Ishikawa (cell line): ENCODE measurements around the gene NUDT13.

Experiments
- CREB1 ChIP-seq: IDR thresholded peaks from 2 replicates; pipeline ENCODE4 v1.6.1; 2012; ENCODE audit warnings: low read depth
- EGR1 ChIP-seq: IDR thresholded peaks from 2 replicates; pipeline ENCODE4 v1.6.1; 2012
- EP300 ChIP-seq: IDR thresholded peaks from 2 replicates; pipeline ENCODE4 v1.6.1; 2012; ENCODE audit warnings: borderline replicate concordance
- FOXM1 ChIP-seq: IDR thresholded peaks from 2 replicates; pipeline ENCODE4 v1.6.1; 2012; ENCODE audit warnings: low read depth, borderline replicate concordance
- MAX ChIP-seq: IDR thresholded peaks from 2 replicates; pipeline ENCODE4 v1.6.1; 2012
- NFIC ChIP-seq: IDR thresholded peaks from 2 replicates; pipeline ENCODE4 v1.6.1; 2012
- RAD21 ChIP-seq: IDR thresholded peaks from 2 replicates; pipeline ENCODE4 v1.6.1; 2012; ENCODE audit warnings: low read depth
- REST ChIP-seq: IDR thresholded peaks from 2 replicates; pipeline ENCODE4 v1.6.1; 2012; ENCODE audit warnings: low read depth, mild to moderate bottlenecking
- TAF1 ChIP-seq: IDR thresholded peaks from 2 replicates; pipeline ENCODE4 v1.6.1; 2012; ENCODE audit warnings: low read depth, mild to moderate bottlenecking
- TCF12 ChIP-seq: IDR thresholded peaks from 2 replicates; pipeline ENCODE4 v1.6.1; 2012; ENCODE audit warnings: low read depth
- TEAD4 ChIP-seq: IDR thresholded peaks from 2 replicates; pipeline ENCODE4 v1.6.1; 2012
- USF1 ChIP-seq: IDR thresholded peaks from 2 replicates; pipeline ENCODE4 v1.6.1; 2012
- YY1 ChIP-seq: IDR thresholded peaks from 2 replicates; pipeline ENCODE4 v1.6.1; 2012; ENCODE audit warnings: low read depth
- ZBTB7A ChIP-seq: IDR thresholded peaks from 2 replicates; pipeline ENCODE4 v1.6.1; 2012; ENCODE audit warnings: low read depth

Gene NUDT13

GRCh38 chr10:73094986-73095480 is 15.2 kb upstream of the NUDT13 start:
- TF ChIP-seq TAF1 (no peak), RAD21 (no peak), NFIC (no peak), EGR1 (no peak), FOXM1 (no peak), MAX (no peak), USF1 (no peak)

GRCh38 chr10:73095481-73096021 is 14.7 kb upstream of the NUDT13 start:
- TF ChIP-seq TEAD4 (peak; percentile 69), NFIC (no peak)

GRCh38 chr10:73096041-73096448 is 14.2 kb upstream of the NUDT13 start:
- no peak; the same call in 1 of the 2 replicates for TF ChIP-seq ZBTB7A
- no peak for TF ChIP-seq USF1
- no peak for TF ChIP-seq CREB1
- TF ChIP-seq MAX = no peak
- TF ChIP-seq EP300 = no peak
- no peak for TF ChIP-seq REST

- TF ChIP-seq TAF1 = peak; percentile 91
- TF ChIP-seq YY1 = peak; percentile 50; the same call in 1 of the 2 replicates
- no peak for TF ChIP-seq FOXM1
- 0 out of 2 replicates have a peak, but pooled peaks have one; percentile 1 for TF ChIP-seq TEAD4
- TF ChIP-seq RAD21 = peak; percentile 49; the same call in 1 of the 2 replicates
- no peak; the same call in 1 of the 2 replicates for TF ChIP-seq ZBTB7A
- TF ChIP-seq MAX = peak; percentile 92
- 0 out of 2 replicates have a peak, but pooled peaks have one; percentile 34 for TF ChIP-seq CREB1
- peak; percentile 57; the same call in 1 of the 2 replicates for TF ChIP-seq TCF12
- 0 out of 2 replicates have a peak, but pooled peaks have one; percentile 7 for TF ChIP-seq NFIC
- no peak; the same call in 1 of the 2 replicates for TF ChIP-seq USF1
Measured at GRCh38 chr10:73096449-73097304, 13.6 kb upstream of the NUDT13 start, which contains the start of gene P4HA1. TSS of gene P4HA1 (minus strand) at chr10:73096866. CDS start at chr10:73074883, 21,983 bp downstream.

GRCh38 chr10:73097305-73097670 is 13.0 kb upstream of the NUDT13 start:
- TF ChIP-seq EP300 (no peak), YY1 (no peak)

- TF ChIP-seq TEAD4 = no peak
- TF ChIP-seq TAF1 = no peak
- TF ChIP-seq FOXM1 = no peak
- TF ChIP-seq USF1 = no peak
- no peak for TF ChIP-seq MAX
- TF ChIP-seq YY1 = no peak
- no peak for TF ChIP-seq ZBTB7A
- no peak for TF ChIP-seq REST
- TF ChIP-seq NFIC = no peak
- TF ChIP-seq EGR1 = no peak
Measured at GRCh38 chr10:73099141-73099540, 11.1 kb upstream of the NUDT13 start.
